Stimulated activated CD8-positive, alpha-beta memory T cell treated with anti-CD3 and anti-CD28 coated beads, Interleukin-2, amount 100 ng/mL, for 1 hour (primary cell): Measurements from ENCODE around the gene SDK2.

Experiments
- DNase-seq, 2 donors: peaks; one replicate each; pipeline ENCODE4 v3.0.0-alpha.2; 2020; ENCODE audit warnings: low read depth in 2 of 2

SDK2 gene

GRCh38 chr17:73297934-73298861 lies 346.0 kb downstream of the SDK2 start:
- DNase-seq: no peak

GRCh38 chr17:73293480-73293911 lies 350.7 kb downstream of the SDK2 start:
- DNase-seq: no peak

GRCh38 chr17:73293031-73293430 lies 351.2 kb downstream of the SDK2 start:
- no peak for DNase-seq

GRCh38 chr17:73292031-73292531 lies 352.2 kb downstream of the SDK2 start:
- DNase-seq: no peak

GRCh38 chr17:73291260-73291801 lies 352.9 kb downstream of the SDK2 start:
- DNase-seq: no peak

GRCh38 chr17:73290399-73291259 lies 353.6 kb downstream of the SDK2 start:
- no peak for DNase-seq

GRCh38 chr17:73289549-73290254 lies 354.5 kb downstream of the SDK2 start:
- DNase-seq: no peak

- DNase-seq: no peak
These were observed 355.5 kb downstream of the SDK2 start for GRCh38 chr17:73288534-73289302.

- DNase-seq: no peak
These were observed 357.4 kb downstream of the SDK2 start for GRCh38 chr17:73286863-73287296.

- DNase-seq: no peak
These were observed 358.1 kb downstream of the SDK2 start for GRCh38 chr17:73285916-73286862.

GRCh38 chr17:73285603-73285908 lies 358.7 kb downstream of the SDK2 start:
- DNase-seq: no peak

GRCh38 chr17:73284906-73285602 lies 359.2 kb downstream of the SDK2 start:
- DNase-seq: no peak
